ENCODE results near the gene ONECUT1.

The ONECUT1 gene

GRCh38 chr15:52745326-52746161 is 44.6 kb downstream of the ONECUT1 start:
- H3K4me3 ChIP-seq (ENCODE audit: low read depth, low read length), result no peak overlapping the region
- no peak for TF ChIP-seq CTCF (IDR thresholded peaks at IDR 0.05; ENCODE audit: low read depth, low read length)
- in situ Hi-C loops (cut with HindIII; ENCODE audit: low sequenced_read_pairs), result no loop called here
- no peak for DNase-seq (ENCODE audit: low read depth, low spot score)

- no peak for TF ChIP-seq CTCF (IDR thresholded peaks at IDR 0.05; ENCODE audit: low read depth, low read length)
- no peak for DNase-seq (ENCODE audit: low read depth, low spot score)
- in situ Hi-C loops (cut with HindIII; ENCODE audit: low sequenced_read_pairs), result no loop called here
- H3K4me3 ChIP-seq (ENCODE audit: low read depth, low read length), result no peak overlapping the region
Measured at GRCh38 chr15:52738311-52738710, 51.8 kb downstream of the ONECUT1 start.

GRCh38 chr15:52737720-52738119 is 52.4 kb downstream of the ONECUT1 start:
- no peak for DNase-seq (ENCODE audit: low read depth, low spot score)
- TF ChIP-seq CTCF (IDR thresholded peaks at IDR 0.05; ENCODE audit: low read depth, low read length), result no peak
- H3K4me3 ChIP-seq (ENCODE audit: low read depth, low read length), result no peak overlapping the region
- in situ Hi-C loops (cut with HindIII; ENCODE audit: low sequenced_read_pairs), result no loop called here

- TF ChIP-seq CTCF (IDR thresholded peaks at IDR 0.05; ENCODE audit: low read depth, low read length), result peak; percentile 51
- DNase-seq (ENCODE audit: low read depth, low spot score), result peak; percentile 80
- no peak overlapping the region for H3K4me3 ChIP-seq (ENCODE audit: low read depth, low read length)
- in situ Hi-C loops (cut with HindIII; ENCODE audit: low sequenced_read_pairs), result no loop called here
Measured at GRCh38 chr15:52735231-52736089, 54.7 kb downstream of the ONECUT1 start.

GRCh38 chr15:52734329-52734728 is 55.8 kb downstream of the ONECUT1 start:
- no peak overlapping the region for H3K4me3 ChIP-seq (ENCODE audit: low read depth, low read length)
- TF ChIP-seq CTCF (IDR thresholded peaks at IDR 0.05; ENCODE audit: low read depth, low read length), result no peak
- in situ Hi-C loops (cut with HindIII; ENCODE audit: low sequenced_read_pairs), result no loop called here
- DNase-seq (ENCODE audit: low read depth, low spot score), result no peak

GRCh38 chr15:52733696-52734255 is 56.4 kb downstream of the ONECUT1 start:
- in situ Hi-C loops (cut with HindIII; ENCODE audit: low sequenced_read_pairs), result no loop called here
- TF ChIP-seq CTCF (IDR thresholded peaks at IDR 0.05; ENCODE audit: low read depth, low read length), result no peak
- no peak overlapping the region for H3K4me3 ChIP-seq (ENCODE audit: low read depth, low read length)
- peak; percentile 7 for DNase-seq (ENCODE audit: low read depth, low spot score)

All from astrocyte of the spinal cord (primary cell).